GM18873 (cell line): ENCODE measurements around the gene CEBPG.

ENCODE experiments used
- ATAC-seq: cut with Tn5 transposase; IDR thresholded peaks from one replicate; pipeline ENCODE4 v1.9.1; 2021; ENCODE audit warnings: mild to moderate bottlenecking, moderate library complexity, moderate number of reproducible peaks; ENCODE audit not compliant: unreplicated experiment, low FRiP score

Gene CEBPG

DNA sequence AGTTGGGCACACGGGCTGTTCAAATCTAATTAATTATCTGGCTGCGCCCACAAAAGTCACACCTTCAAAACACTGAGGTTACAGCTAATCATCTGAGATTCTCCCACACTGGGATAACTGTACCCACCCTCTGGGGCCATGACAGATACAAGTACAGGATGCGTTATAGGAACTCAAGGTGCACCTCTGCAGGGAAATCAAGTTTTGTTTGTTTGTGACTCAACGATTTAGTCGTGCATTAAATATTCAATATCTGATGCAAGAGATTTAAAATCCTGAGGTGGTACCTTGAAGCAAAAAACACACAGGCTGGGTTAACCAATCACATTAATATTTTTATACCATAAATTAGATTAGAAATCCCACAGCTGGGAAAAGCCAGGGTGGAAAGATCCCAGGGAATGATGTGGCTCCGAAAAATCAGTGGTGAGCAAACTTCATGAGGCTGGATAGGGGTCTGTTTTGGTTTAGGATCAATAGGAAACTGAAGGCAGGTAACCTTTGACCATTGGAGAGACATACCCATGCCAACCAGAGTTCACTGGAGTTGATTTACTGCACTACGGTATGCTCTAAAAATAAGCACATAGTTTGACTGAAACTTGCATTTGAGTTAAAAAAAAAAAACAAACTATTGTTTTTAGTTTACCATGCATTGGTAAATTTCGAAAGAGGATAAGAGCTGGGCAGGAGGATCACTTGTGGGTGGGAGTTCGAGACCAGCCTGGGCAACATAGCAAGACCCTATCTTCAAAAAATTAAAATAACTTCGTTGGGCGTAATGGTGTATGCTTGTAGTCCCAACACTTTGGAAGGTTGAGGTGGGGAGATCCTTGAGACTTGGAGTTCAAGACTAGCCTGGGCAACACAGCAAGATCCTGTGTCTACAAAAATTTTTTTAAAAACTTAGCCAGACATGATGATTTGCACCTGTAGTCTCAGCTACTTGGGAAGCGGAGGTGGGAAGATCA lies 23.9 kb upstream of the CEBPG start:
- no peak for ATAC-seq

DNA sequence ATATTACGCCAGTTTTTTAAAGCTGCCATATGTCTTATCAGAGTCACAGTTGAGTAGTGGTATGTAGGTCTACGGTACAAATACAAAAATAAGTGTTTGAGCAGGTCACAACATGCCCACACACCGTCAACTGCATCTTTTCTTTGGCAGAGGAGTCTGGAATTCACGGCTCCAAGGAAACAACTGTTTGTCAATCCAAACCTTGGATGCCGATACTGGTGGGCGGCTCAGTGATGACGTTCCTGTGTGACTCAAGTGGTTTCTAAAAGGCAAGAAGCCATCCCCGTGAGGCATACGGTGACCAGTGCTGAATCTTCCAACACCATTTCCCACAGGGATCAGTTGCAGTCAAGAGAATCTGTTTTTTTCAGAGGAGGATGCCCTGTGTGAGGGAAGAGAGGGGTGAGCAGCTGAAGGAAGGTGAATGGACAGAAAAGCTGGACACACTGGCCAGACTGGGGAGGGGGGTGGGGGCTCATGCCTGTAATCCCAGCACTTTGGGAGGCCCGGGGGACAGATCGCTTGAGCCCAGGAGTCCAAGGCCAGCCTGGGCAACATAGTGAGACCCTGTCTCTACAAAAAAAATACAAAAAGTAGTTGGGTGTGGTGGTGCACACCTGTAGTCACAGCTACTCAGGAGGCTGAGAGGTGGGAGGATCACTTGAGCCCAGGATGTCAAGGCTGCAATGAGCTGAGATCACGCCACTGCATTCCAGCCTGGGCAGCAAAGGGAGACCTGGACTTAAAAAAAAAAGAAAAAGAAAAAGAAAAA lies 22.8 kb upstream of the CEBPG start:
- ATAC-seq = no peak

DNA sequence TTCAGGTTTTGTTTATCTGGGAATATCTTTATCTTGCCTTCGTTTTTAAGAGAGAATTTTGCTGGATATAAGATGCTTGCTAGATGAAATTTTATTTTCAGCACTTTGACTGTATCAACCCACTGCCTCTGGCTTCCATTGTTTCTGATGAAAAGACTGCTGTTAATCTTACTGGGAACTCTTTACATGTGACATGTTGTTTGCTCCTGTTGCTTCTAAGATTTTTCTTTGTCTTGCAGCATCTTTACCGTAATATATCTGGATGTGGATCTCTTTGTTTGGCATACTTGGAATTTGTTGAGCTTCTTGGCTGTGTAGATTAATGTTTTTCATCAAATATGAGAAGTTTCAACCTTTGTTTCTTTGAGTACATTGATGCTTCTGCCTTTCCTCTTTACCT lies 18.0 kb upstream of the CEBPG start:
- ATAC-seq = no peak

DNA sequence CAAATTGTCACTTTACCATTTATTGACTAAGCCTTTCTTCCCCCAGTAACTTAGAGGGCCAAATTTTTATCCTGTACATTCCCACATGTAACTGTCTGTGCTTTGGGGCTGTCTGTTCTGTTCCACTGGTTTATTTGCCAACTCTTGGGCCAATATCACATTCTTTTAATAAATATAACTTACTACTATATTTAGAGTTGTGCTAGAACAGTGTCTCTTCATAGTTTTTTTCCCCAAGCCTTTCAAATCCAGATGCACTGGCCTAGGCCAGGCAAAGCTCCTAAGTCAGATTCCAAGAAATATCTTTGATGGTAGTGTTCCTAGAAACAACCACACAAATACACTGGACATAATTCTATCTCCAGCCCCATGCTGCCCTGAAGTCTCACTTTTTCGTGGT lies 16.0 kb upstream of the CEBPG start:
- no peak for ATAC-seq

DNA sequence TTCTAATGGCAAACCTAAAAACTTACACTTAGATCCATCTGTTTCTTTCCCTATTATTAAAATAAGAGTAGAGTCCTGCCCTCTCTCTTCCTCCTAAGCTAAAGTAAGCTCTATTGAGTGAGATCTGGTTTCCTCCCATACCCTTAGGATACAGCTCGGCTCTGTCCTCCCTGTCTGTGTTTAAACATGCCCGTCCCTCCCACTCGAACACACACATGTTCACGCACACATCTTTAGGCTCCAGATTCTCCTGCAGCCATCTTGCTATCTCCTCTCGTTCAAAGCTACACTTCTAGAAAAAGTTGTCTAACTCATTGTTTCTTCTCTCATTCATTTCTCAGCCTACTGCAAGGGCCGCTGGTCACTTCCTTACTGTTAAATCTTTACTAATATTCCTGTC lies 15.1 kb upstream of the CEBPG start:
- ATAC-seq = no peak

DNA sequence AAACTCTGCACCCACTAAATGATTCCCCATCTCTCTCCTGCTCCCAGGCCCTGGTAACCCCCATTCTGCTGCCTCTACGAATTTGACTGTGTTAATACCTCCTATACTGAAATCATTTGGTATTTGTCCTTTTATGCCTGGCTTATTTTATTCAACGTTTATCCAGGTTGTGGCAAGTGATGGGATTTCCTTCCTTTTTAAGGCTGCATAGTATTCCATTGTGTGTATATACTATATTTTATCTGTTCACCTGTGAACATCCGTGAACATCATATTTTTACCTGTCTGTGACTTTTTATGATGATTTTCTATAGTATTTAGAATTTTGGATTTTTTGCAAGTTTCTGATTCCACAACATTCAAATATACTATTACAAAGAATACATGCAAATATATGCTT lies 13.9 kb upstream of the CEBPG start:
- no peak for ATAC-seq

DNA sequence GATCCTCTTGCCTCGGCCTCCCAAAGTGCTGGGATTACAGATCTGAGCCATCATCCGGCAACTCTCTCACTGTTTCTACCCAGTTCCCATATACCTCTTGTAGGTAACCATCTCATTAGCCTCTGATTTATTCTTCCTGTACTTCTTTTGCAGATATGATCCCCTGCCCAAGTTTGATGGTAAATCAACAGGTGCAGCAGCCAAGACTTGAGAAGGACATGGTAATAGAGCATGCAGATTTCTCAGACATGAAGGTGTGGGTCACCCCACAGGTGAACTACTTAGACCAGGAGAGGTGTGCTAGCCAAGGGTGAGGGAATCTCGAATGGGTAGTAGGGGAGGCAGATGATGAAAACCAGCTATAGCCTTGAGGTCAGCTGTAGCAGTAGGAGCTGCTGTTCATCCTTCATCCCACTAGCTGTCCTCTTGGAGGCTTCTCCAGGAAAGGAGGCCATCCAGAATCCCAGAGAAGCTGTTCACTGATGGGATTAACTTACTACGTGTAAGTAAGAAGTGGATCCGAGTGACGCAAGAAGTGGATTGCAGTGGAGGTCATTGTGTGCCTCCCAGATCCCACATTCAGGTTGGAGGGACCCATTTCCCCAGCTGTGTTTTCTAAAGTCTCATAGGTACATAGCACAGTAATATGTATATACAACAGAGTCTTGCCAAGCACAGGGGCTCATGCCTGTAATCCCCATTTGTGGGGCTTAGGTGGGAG lies 10.8 kb upstream of the CEBPG start:
- no peak for ATAC-seq

DNA sequence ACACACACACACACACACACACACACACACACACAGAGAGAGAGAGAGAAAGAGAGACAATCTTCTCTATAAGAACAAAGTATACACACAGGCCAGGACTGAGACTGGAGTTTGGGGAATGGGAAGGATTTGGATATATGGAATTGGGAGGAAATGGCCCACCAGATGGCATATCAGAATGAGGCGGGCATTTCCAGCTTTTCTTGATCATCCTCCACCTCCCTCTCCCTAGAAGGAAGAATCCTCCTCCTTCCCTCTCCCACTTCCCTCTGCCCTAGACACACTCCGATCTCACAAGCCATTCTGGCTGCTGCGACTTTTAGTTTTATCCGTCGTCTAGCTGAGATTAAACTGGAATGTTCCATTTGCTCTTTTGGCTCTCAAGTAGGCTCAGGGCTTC lies 10.0 kb upstream of the CEBPG start:
- ATAC-seq = no peak

DNA sequence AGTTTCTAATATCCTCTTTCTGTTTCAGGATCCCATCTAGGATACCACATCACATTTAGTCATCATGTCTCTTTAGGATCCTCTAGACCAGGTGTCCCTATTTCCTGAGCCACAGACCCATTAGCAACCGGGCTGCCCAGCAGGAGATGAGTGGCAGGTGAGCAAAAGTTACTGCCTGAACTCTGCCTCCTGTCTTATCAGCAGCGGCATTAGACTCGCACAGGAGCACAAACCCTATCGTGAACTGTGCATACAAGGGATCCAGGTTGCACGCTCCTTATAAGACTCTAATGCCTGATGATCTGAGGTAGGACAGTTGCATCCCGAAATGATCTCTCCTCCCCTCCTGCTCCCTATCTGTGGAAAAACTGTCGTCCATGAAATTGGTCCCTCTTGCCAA lies 7.8 kb upstream of the CEBPG start:
- no peak for ATAC-seq

DNA sequence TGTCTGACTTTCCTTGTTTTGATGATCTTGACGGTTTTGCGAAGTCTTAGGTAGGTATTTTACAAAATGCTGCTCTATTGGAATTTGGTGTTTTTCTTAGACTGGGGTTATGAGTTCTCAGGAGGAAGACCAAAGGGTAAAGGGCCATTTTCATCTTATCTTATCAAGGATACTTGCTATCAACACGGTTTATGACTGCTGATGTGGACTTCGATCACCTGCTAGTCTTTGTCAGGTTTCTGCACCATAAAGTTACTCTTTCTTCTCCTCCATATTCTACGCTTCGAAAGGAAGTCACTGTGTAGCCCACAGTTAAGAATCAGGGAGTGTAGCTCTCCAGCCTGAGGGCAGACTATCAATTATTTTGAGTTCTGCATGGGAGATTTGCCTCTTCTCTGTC lies 7.4 kb upstream of the CEBPG start:
- no peak for ATAC-seq

DNA sequence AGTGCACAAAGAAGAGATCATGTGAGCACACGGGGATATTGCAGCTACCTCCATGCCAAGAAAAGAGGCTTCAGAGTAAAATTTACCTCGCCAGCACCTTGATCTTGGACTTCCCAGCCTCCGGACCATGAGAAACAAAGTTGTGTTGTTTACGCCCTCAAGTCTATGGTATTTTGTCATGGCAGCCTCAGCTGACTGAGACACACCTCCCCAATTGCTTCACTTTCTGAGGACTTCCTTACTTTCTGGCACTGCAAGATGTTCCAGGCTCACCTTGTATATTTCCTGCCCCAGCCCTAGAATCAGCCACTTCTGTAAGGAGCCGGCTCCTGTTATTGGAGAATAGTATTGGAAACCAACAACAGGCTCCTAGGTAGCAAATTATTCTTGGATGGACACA lies 6.6 kb upstream of the CEBPG start:
- ATAC-seq = no peak

DNA sequence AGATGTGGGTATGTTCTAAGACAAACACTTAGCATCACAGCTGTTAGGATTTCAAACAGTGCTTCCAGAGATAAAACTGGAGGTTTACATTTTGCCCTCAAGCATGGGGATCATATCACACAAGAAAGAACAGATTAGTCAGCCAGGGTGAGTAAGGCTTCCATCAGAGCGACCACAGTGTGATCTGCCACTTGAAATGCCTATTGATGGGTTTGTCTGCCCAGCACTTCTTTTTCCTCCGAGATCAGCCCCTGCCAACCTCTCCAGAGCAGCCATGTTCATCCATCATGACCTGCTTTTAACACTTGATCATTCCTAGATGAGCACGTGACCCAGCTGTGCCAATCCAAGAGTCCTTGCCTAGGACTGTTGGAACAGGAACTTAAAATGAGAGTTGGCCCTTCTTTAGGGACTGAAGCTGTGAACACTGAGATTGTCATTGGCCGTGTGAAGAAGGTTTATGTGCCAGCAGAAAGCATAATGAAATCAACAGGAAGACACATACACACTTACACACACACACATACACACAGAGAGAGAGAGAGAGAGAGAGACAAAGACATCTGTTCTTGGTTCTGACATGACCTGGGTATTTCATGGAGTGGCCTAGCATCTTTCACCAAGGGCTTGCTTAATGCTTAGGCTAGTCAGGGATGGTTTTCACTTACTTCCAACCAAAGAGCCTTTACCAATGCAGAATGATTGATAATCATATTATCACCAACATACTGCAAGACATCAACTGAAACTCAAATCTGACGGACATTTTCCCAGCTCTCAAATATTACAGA lies 5.2 kb upstream of the CEBPG start:
- ATAC-seq = no peak

DNA sequence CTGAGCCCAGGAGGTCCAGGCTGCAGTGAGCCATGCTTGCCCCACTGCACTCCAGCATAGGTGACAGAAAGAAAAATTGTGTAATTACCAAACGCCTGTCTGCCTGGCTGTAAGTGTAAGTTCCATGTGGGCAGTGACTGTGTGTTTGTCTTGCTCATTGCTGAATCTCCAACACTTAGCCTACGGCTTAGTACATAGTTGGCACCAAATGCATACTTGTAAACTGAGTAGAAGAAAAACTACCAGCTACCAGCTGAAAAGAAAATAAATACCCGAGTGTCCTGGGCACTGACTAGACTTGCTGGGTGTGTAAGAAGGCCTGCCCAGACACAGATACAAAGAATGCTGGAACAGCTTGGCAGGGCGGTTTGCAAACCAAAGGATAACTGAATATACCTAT lies 2.7 kb upstream of the CEBPG start:
- no peak for ATAC-seq

DNA sequence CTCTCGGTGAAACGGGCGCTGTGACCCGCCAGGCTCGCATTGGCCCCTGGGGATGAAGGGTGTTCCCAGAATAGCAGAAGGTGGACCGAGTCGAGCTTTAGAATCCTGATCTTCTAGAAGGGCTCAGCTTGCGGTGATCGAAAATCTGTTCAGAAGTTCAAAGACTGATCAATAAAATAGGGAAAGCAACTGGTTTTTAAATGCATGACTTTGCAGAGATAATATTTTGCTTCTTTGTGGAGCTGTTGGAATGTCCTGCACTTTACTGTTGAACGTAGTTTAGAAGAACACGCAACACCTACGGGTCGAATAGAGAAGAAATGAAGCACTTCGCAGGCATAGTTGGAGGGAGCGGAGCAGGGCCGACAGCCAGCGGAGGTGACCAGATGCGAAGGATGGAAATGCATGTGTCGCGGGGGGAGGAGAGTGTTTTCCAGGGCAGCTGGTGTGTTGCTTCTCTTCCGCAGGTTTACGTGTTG lies 766 bp downstream of the CEBPG start:
- ATAC-seq = no peak

DNA sequence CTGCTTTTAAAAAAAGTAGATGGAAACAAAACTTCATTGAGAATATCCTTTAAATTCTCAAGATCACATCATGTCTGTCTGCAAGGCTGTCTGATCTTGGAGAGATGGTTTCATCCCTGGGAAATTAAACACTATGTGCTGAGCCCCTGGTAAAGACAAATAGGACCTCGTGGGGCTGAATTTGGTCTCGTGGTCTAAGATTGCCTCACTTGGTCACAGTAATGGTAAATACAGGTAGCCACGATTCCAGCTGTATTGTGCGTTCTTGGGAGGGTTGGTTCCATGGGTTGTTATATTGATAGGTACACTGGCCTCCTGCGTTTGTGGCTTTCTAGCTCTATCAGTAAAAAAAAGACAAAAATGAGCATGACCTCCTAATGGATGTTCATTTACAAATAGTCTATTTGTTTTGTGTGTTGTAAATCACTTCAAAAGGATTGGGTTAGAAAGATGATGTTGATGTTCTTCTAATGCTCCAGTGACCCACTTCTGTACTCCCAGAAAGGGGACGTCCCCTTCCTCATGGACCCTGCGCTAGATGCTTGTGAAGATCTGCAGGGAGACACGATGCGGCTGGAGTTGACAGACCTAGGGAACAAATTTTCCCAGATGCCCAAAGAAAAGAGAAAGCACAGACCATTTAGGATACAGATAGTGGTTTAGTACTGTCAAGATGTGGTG lies 1.8 kb downstream of the CEBPG start:
- no peak for ATAC-seq

DNA sequence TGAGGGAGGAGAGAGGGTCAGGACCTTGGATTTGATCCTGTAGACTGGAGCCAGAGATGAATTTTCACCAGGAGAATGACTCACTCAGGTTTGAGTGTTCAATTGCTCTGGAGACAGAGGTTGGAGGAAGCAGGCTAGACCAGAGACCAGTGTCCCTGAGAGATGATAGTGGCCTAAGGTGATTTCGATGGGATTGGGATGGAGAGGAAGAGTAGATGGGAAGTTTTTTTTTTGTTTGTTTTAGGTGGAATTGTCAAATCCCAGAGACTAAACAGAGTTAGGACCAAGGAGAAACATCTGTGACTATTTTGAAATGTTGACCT lies 2.3 kb downstream of the CEBPG start:
- ATAC-seq = no peak

DNA sequence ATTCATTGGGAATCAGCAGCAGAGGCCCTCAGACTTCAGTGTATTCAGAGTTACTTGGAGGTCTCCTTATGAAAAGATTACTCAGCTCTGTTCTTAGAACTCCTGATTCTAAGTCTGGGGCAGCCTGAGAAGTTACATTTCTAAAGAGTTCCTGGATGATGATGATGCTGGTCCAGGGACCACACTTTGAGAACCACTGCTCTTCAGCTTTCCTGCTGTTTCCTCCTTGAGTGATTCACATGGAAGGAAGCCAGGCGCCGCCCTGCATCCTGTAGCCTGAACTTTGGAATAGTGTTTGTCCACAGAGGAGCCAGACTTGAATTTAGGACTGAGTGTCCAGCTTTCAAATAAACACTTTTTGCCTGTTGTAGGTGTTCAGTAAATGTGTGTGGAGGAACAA lies 2.9 kb downstream of the CEBPG start:
- ATAC-seq = no peak

DNA sequence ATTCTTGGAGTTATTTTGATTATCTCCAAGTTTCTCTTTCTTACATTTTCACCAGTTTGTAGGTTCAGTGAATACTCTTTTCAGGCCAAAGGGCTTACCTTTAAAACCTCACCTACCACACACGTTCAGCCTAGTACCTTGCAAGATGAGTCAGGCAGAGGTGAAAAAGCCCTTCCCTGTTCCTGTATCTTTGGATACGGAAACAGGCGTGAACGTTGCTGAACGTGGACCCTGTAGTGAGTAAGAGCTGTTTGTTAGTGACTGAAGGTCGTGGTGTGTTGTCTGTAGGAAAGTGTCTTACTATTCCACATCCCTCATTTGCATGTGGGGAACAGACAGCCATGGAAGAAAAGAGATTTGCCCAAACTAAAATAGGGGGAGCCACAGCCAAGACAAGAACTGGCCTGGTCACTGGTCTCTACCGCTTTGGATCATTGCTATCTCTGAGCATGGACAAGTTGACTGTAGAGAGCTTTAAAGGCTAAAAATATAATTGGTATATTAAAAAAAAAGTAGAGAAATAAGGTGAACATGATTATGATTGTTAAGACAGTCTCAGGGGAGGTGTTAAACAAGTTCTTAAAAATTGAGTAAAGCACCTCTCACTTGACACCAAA lies 3.5 kb downstream of the CEBPG start:
- no peak for ATAC-seq
